Mammary epithelial cell (primary cell): ENCODE results near the gene EYS.

Source experiments
- EZH2 ChIP-seq: IDR thresholded peaks from 2 replicates; pipeline ENCODE4 v1.6.1; 2012; ENCODE audit warnings: low read length, inconsistent platforms, borderline replicate concordance
- TF ChIP-seq, protein P1 (sequence below), 2 donors: IDR thresholded peaks in 1 of 2; conservative IDR thresholded peaks in 1 of 2; 2 replicates each; pipeline ENCODE4 v1.5.1; 2011 to 2012; ENCODE audit warnings: inconsistent platforms in 2 of 2, low read length in 2 of 2, mild to moderate bottlenecking in 2 of 2, control low read depth in 1 of 2, low read depth in 1 of 2; ENCODE audit not compliant: insufficient read depth in 1 of 2; ENCODE audit errors: extremely low read depth in 1 of 2

DNA sequence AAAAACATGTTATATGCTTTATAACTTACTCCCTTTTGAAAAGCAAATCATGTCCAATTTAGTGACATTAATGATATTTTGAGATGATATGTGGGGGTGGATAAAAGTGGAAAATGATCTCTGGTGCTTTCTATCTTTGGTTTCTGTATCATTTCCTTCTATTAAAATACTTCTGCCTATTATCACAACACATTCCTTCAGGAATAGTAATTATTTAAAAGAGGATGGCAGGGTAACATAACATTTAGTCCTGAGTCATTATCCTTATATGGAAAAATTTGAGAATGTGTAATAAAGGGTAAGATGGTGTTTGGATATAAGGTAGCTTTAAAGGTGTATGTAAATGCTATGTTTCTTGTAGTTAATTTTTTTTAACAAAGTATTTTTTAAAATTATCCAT is 1413.7 kb downstream of the EYS start:
- TF ChIP-seq, protein P1, sequence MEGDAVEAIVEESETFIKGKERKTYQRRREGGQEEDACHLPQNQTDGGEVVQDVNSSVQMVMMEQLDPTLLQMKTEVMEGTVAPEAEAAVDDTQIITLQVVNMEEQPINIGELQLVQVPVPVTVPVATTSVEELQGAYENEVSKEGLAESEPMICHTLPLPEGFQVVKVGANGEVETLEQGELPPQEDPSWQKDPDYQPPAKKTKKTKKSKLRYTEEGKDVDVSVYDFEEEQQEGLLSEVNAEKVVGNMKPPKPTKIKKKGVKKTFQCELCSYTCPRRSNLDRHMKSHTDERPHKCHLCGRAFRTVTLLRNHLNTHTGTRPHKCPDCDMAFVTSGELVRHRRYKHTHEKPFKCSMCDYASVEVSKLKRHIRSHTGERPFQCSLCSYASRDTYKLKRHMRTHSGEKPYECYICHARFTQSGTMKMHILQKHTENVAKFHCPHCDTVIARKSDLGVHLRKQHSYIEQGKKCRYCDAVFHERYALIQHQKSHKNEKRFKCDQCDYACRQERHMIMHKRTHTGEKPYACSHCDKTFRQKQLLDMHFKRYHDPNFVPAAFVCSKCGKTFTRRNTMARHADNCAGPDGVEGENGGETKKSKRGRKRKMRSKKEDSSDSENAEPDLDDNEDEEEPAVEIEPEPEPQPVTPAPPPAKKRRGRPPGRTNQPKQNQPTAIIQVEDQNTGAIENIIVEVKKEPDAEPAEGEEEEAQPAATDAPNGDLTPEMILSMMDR (conservative IDR thresholded peaks at IDR 0.05 in 1 of 2, IDR thresholded peaks at IDR 0.05 in 1 of 2; ENCODE audit: extremely low read depth in 1 of 2, insufficient read depth in 1 of 2, low read depth in 1 of 2, low read length in 2 of 2) = no peak
- no peak for TF ChIP-seq EZH2
